Skeletal muscle tissue (tissue), 4 donors: ENCODE data around the gene FOXP3. TPM values are rescaled to one million over a fixed set of nuclear protein-coding genes. Genes with fewer than 3 reads are reported as not detected.
"Not testable (repeated sequence)": the region's sequence is repeated elsewhere in the genome, so short reads cannot be mapped to it uniquely, and the experiment has no call there.

ENCODE experiments used
- H3K27ac ChIP-seq: one replicate; pipeline ENCODE4 v1.7.0; 2013; ENCODE audit warnings: mild to moderate bottlenecking, low read depth, low read length, inconsistent platforms
- H3K27me3 ChIP-seq, 3 donors: one replicate each; pipeline ENCODE4 v1.7.0; 2013; ENCODE audit warnings: low read length in 3 of 3; ENCODE audit not compliant: control insufficient read depth in 3 of 3, insufficient read depth in 3 of 3
- H3K36me3 ChIP-seq, 3 donors: one replicate each; pipeline ENCODE4 v1.7.0; 2013; ENCODE audit warnings: low read length in 3 of 3; ENCODE audit not compliant: control insufficient read depth in 3 of 3, insufficient read depth in 3 of 3
- H3K4me1 ChIP-seq, 3 donors: one replicate each; pipeline ENCODE4 v1.7.0; 2013; ENCODE audit warnings: low read length in 3 of 3, mild to moderate bottlenecking in 3 of 3; ENCODE audit not compliant: control insufficient read depth in 3 of 3, insufficient read depth in 3 of 3
- H3K4me3 ChIP-seq, 3 donors: one replicate each; pipeline ENCODE4 v1.7.0; 2013; ENCODE audit warnings: low read length in 3 of 3
- H3K9ac ChIP-seq, 3 donors: one replicate each; pipeline ENCODE4 v1.7.0; 2013; ENCODE audit warnings: low read length in 3 of 3, mild to moderate bottlenecking in 3 of 3, moderate library complexity in 2 of 3, low read depth in 1 of 3
- H3K9me3 ChIP-seq, 3 donors: one replicate each; pipeline ENCODE4 v1.7.0; 2013; ENCODE audit warnings: low read length in 3 of 3; ENCODE audit not compliant: control insufficient read depth in 3 of 3
- total RNA-seq: library from RNA; depleted of rRNA; stranded (reverse); fragments of >200 nt; gene quantifications from one replicate; pipeline ENCODE4 v1.2.3, GENCODE V29; 2014
- donor health status: Osteomylitis.

Gene FOXP3
- not detected for total RNA-seq

- Histone ChIP-seq H3K4me3 (no peak within 1 kb of the TSS), H3K9me3 (no peaks in the 10 kb centered on the region)
These were observed at the start of gene FOXP3 for GRCh38 chrX:49264460-49264859. Gene FOXP3, minus strand, starts transcription at chrX:49264710. Its CDS starts 6,205 bp downstream, at chrX:49258505.

GRCh38 chrX:49312176-49312575 is 47.7 kb upstream of the FOXP3 start:
- Histone ChIP-seq H3K36me3 (no peaks in the 10 kb centered on the region), H3K4me3 (no peak overlapping the region), H3K27me3 (no peaks in the 10 kb centered on the region), H3K27ac (no peak overlapping the region), H3K4me1 (peaks cover 2 to 7% (median 3%) of the 10 kb centered on the region in 3 donors), H3K9me3 (no peaks in the 10 kb centered on the region), H3K9ac (no peak overlapping the region)

More at GRCh38 chrX:49264460-49264859, at the start of gene FOXP3:
- Histone ChIP-seq H3K36me3 (no peaks in the 10 kb centered on the region), H3K9ac (no peak within 1 kb of the TSS), H3K27ac (no peak within 1 kb of the TSS), H3K4me1 (peaks cover 0 to 5% (median 4%) of the 10 kb centered on the region in 3 donors), H3K27me3 (no peaks in the 10 kb centered on the region)

- Histone ChIP-seq H3K36me3 (no peaks in the 10 kb centered on the region), H3K27me3 (no peaks in the 10 kb centered on the region), H3K27ac (no peak overlapping the region), H3K4me3 (peak overlapping the region in 2 of 3 donors; percentile 63 to 70), H3K9me3 (no peaks in the 10 kb centered on the region), H3K9ac (peak overlapping the region in 1 of 3 donors; percentile 74), H3K4me1 (peaks cover 2 to 7% (median 3%) of the 10 kb centered on the region in 3 donors)
These were observed 45.9 kb upstream of the FOXP3 start for GRCh38 chrX:49310371-49310770.

GRCh38 chrX:49309401-49309981 is 45.0 kb upstream of the FOXP3 start:
- H3K9ac ChIP-seq = peak overlapping the region in 2 of 3 donors; percentile 62 to 74
- H3K27me3 ChIP-seq = no peaks in the 10 kb centered on the region
- no peaks in the 10 kb centered on the region for H3K36me3 ChIP-seq
- H3K27ac ChIP-seq = peak overlapping the region; percentile 19
- peaks cover 2 to 7% (median 3%) of the 10 kb centered on the region in 3 donors for H3K4me1 ChIP-seq
- peak overlapping the region; percentile 63 to 71 (median 70) for H3K4me3 ChIP-seq
- no peaks in the 10 kb centered on the region for H3K9me3 ChIP-seq

- peak overlapping the region; percentile 63 to 71 (median 70) for H3K4me3 ChIP-seq
- H3K9ac ChIP-seq = peak overlapping the region; percentile 24 to 74 (median 57)
- no peaks in the 10 kb centered on the region for H3K36me3 ChIP-seq
- peaks cover 2 to 7% (median 3%) of the 10 kb centered on the region in 3 donors for H3K4me1 ChIP-seq
- H3K27ac ChIP-seq = no peak overlapping the region
- no peaks in the 10 kb centered on the region for H3K9me3 ChIP-seq
- H3K27me3 ChIP-seq = no peaks in the 10 kb centered on the region
These were observed 44.2 kb upstream of the FOXP3 start for GRCh38 chrX:49308604-49309269.

GRCh38 chrX:49307775-49308174 is 43.3 kb upstream of the FOXP3 start:
- not testable (repeated sequence) for H3K36me3 ChIP-seq, H3K4me3 ChIP-seq, H3K9me3 ChIP-seq, H3K9ac ChIP-seq, H3K27me3 ChIP-seq, H3K4me1 ChIP-seq, H3K27ac ChIP-seq

- Histone ChIP-seq H3K27me3 (peaks cover 0 to 3% (median 0%) of the 10 kb centered on the region in 3 donors), H3K4me1 (no peaks in the 10 kb centered on the region), H3K36me3 (no peaks in the 10 kb centered on the region), H3K4me3 (no peak within 1 kb of the TSS), H3K9ac (no peak within 1 kb of the TSS), H3K9me3 (no peaks in the 10 kb centered on the region), H3K27ac (no peak within 1 kb of the TSS)
These were observed 38.8 kb upstream of the FOXP3 start, which contains the start of gene GAGE10 for GRCh38 chrX:49303346-49303745. Gene GAGE10, plus strand, starts transcription at chrX:49303646. Its CDS starts 1,214 bp downstream, at chrX:49304860.

- no peak overlapping the region for H3K9ac ChIP-seq
- no peaks in the 10 kb centered on the region for H3K36me3 ChIP-seq
- H3K9me3 ChIP-seq = no peaks in the 10 kb centered on the region
- no peak overlapping the region for H3K4me3 ChIP-seq
- H3K27ac ChIP-seq = no peak overlapping the region
- no peaks in the 10 kb centered on the region for H3K4me1 ChIP-seq
- H3K27me3 ChIP-seq = peaks cover 0 to 3% (median 0%) of the 10 kb centered on the region in 3 donors
These were observed 36.2 kb upstream of the FOXP3 start for GRCh38 chrX:49300703-49301102.

GRCh38 chrX:49299293-49299692 is 34.8 kb upstream of the FOXP3 start:
- H3K9me3 ChIP-seq, H3K4me3 ChIP-seq, H3K27ac ChIP-seq, H3K9ac ChIP-seq, H3K36me3 ChIP-seq, H3K27me3 ChIP-seq, H3K4me1 ChIP-seq: not testable (repeated sequence)
